A673 (cell line): ENCODE measurements around the gene DIS3L2.

ENCODE experiments used
- CTCF ChIP-seq: fragments of 300-800, 200-600 bp; sonication (generic); conservative IDR thresholded peaks from 2 replicates; pipeline ENCODE4 v1.5.1; 2017; ENCODE audit warnings: low read depth, mild to moderate bottlenecking, antibody characterized with exemption, low read length, moderate library complexity, mixed read lengths
- EZH2 ChIP-seq: fragments of 200-600 bp; sonication (generic); IDR thresholded peaks from 2 replicates; pipeline ENCODE4 v1.6.1; 2017; ENCODE audit warnings: borderline replicate concordance, low read depth, mild to moderate bottlenecking, mixed read lengths, antibody characterized with exemption, low read length; ENCODE audit not compliant: poor library complexity, severe bottlenecking

GRCh38 chr2:231968820-231969219 lies 7.3 kb downstream of the DIS3L2 start:
- TF ChIP-seq EZH2 (no peak), CTCF (no peak)
